HepG2 (cell line): ENCODE data around the gene HTR4. TPM values are rescaled to one million over a fixed set of nuclear protein-coding genes. Genes with fewer than 3 reads are reported as not detected.

ENCODE experiments used
- ATAC-seq: fragments of 200-7000 bp; cut with Tn5 transposase; 3 replicates; pipeline ENCODE4 v1.9.1; 2020; ENCODE audit warnings: mild to moderate bottlenecking, moderate library complexity
- BruUV-seq: library from RNA; stranded (reverse); fragments of 400-500 nt; replicated peaks from 2 replicates; lab custom pipeline; 2021; lab: Mats Ljungman, UMichigan
- CTCF ChIA-PET: fragments of 300-600 bp; formaldehyde crosslinking; extraction: SDS; loops from one replicate; lab custom pipeline; 2021; ENCODE audit warnings: low total read pairs, inconsistent platforms, low intra/inter-chr PET ratio; lab: Yijun Ruan, JAX
- POLR2A ChIA-PET: fragments of 350-600 bp; sonication (Branson Sonifier 250); formaldehyde crosslinking; loops from one replicate; lab custom pipeline; 2020; ENCODE audit warnings: antibody characterized with exemption, inconsistent platforms; lab: Yijun Ruan, JAX
- DNase-seq: peaks from one replicate; pipeline ENCODE4 v3.0.0-alpha.2; 2015; ENCODE audit warnings: low spot score
- FAIRE-seq: peaks from 3 replicates; lab custom pipeline; 2011; peaks lifted over from hg19 to GRCh38; lab: Jason Lieb, UNC
- H2AFZ ChIP-seq: one replicate; pipeline ENCODE4 v1.6.1; 2011; ENCODE audit warnings: low read length, inconsistent platforms
- H3K27ac ChIP-seq: fragments of 300-600 bp; 3 replicates; pipeline ENCODE4 v1.8.0; 2011; ENCODE audit warnings: mixed run types, mild to moderate bottlenecking, mixed read lengths, low read length, inconsistent platforms; ENCODE audit not compliant: insufficient read depth; ENCODE audit errors: extremely low read length
- H3K27me3 ChIP-seq, 2 experiments: fragments of 200-600 bp in 1 of 2; 2 replicates in 1 of 2; 3 replicates in 1 of 2; pipeline versions ENCODE4 v1.6.0 to v1.8.0; 2011; ENCODE audit warnings: low read length in 2 of 2, mild to moderate bottlenecking in 2 of 2, moderate library complexity in 2 of 2, inconsistent platforms in 1 of 2; ENCODE audit not compliant: insufficient read depth in 2 of 2, control insufficient read depth in 1 of 2
- H3K36me3 ChIP-seq, 2 experiments: fragments of 200-600 bp in 1 of 2; replicated peaks in 1 of 2; 2 replicates in 1 of 2; 3 replicates in 1 of 2; pipeline versions ENCODE4 v1.5.1 to v1.8.0; 2011; ENCODE audit warnings: low read length in 2 of 2, inconsistent platforms in 1 of 2; ENCODE audit not compliant: insufficient read depth in 2 of 2, control insufficient read depth in 1 of 2
- H3K4me1 ChIP-seq: 2 replicates; pipeline ENCODE4 v1.5.1; 2012; ENCODE audit warnings: low read length, inconsistent platforms; ENCODE audit not compliant: insufficient read depth
- H3K4me2 ChIP-seq: 2 replicates; pipeline ENCODE4 v1.6.0; 2011; ENCODE audit warnings: low read depth, low read length, inconsistent platforms
- H3K4me3 ChIP-seq, 3 experiments: fragments of 200-600 bp in 1 of 3; sonication (generic), shearing (Covaris generic) in 1 of 3; replicated peaks in 1 of 3; 2 replicates each; pipeline ENCODE4 v1.5.1; 2011 to 2016; ENCODE audit warnings: low read length in 3 of 3, inconsistent platforms in 2 of 3, low read depth in 2 of 3, mild to moderate bottlenecking in 2 of 3, control low read depth in 1 of 3, mixed read lengths in 1 of 3; ENCODE audit not compliant: insufficient read depth in 1 of 3
- H3K79me2 ChIP-seq: one replicate; pipeline ENCODE4 v1.6.1; 2011; ENCODE audit warnings: low read length, inconsistent platforms; ENCODE audit not compliant: insufficient read depth
- H3K9ac ChIP-seq: 2 replicates; pipeline ENCODE4 v1.6.0; 2011; ENCODE audit warnings: mild to moderate bottlenecking, low read depth, low read length, inconsistent platforms; ENCODE audit not compliant: insufficient read depth
- H3K9me3 ChIP-seq: 2 replicates; pipeline ENCODE4 v1.5.1; 2012; ENCODE audit warnings: mild to moderate bottlenecking, low read length
- H4K20me1 ChIP-seq: 2 replicates; pipeline ENCODE4 v1.6.0; 2011; ENCODE audit warnings: inconsistent platforms, mild to moderate bottlenecking, low read length, moderate library complexity; ENCODE audit not compliant: insufficient read depth
- HNRNPUL1 ChIP-seq: fragments of 200-400 bp; formaldehyde crosslinking; IDR thresholded peaks from 2 replicates; pipeline ENCODE4 v1.6.1; 2017; ENCODE audit warnings: low read depth, mild to moderate bottlenecking, low read length, moderate library complexity
- MTF1 ChIP-seq: sonication (generic); formaldehyde crosslinking; IDR thresholded peaks from 2 replicates; pipeline ENCODE4 v1.5.0; 2020; ENCODE audit warnings: missing genetic modification reagents
- PLRG1 ChIP-seq: fragments of 450-650 bp; conservative IDR thresholded peaks from 2 replicates; pipeline ENCODE4 v1.6.1; 2016
- SNRNP70 ChIP-seq: fragments of 200-400 bp; formaldehyde crosslinking; IDR thresholded peaks from 2 replicates; pipeline ENCODE4 v1.6.1; 2017; ENCODE audit warnings: mild to moderate bottlenecking, low read depth, low read length, moderate library complexity
- YEATS2 ChIP-seq: sonication (generic); formaldehyde crosslinking; IDR thresholded peaks from 2 replicates; pipeline ENCODE4 v1.4.0; 2020; ENCODE audit warnings: missing genetic modification reagents, borderline replicate concordance
- ZNF275 ChIP-seq: sonication (generic); formaldehyde crosslinking; IDR thresholded peaks from 2 replicates; pipeline ENCODE4 v1.8.0; 2022; ENCODE audit warnings: missing genetic modification reagents, mild to moderate bottlenecking, inconsistent platforms, borderline replicate concordance
- WGBS: methylation state at CpG from one replicate; pipeline ENCODE4 v1.1.6; 2017; ENCODE audit warnings: low lambda C conversion rate; 5-methylcytosine and 5-hydroxymethylcytosine counted together
- in situ Hi-C: cut with HindIII; loops from 2 replicates; pipeline ENCODE4 v1.10.0; 2017; ENCODE audit warnings: low pct_unique_long_range_greater_than_20kb; ENCODE audit not compliant: extremely low pct_ligation_motif_present
- intact Hi-C: fragments of 100-400 bp; cut with micrococcal nuclease; formaldehyde crosslinking; loops from one replicate; pipeline ENCODE4 v1.10.0; 2022; ENCODE audit not compliant: unreplicated experiment
- polyA plus RNA-seq, 8 experiments: library from polyadenylated mRNA; depleted of rRNA in 3 of 8; stranded (reverse) in 7 of 8; unstranded in 1 of 8; fragments of >200 nt; fragmentation: Illumina TruSeq in 4 of 8; extraction: Trizol in 4 of 8; gene quantifications; 2 replicates each; pipeline versions ENCODE4 v1.2.1 to v1.2.3, GENCODE V29; 2011 to 2016; ENCODE audit warnings: low read depth in 4 of 8, missing spikeins in 1 of 8, mixed read lengths in 1 of 8; ENCODE audit not compliant: insufficient read depth in 1 of 8
- total RNA-seq, 5 experiments: library from RNA; depleted of rRNA; stranded (reverse); fragments of >200 nt; fragmentation: Illumina TruSeq; extraction: Trizol; gene quantifications; 2 replicates each; pipeline ENCODE4 v1.2.3, GENCODE V29; 2016; ENCODE audit warnings: low read depth in 1 of 5

The HTR4 gene
- total and polyA plus RNA-seq, 2 of the 13 experiments (the other 11 are each of a cell fraction or from before 2014, with no cell fraction given), result not detected

DNA sequence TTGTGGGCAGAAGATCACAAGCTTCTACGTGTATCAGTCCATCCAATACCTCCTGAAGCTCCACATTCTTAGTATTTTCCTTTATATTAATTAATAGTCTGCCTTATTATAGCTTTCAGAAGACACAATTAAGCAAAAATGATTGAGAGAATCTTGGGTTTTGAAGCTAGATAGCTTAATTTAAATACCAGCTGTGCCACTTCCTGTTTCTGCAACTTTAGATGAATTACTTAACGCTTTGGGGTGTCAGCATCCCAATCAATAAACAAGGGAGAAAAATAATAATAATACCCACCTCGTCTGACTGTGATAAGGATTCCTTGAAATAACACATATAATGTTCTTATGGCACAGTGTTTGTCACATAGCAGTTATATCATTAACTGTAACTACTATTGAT lies 44.7 kb upstream of the HTR4 start (continued):
- TF ChIP-seq YEATS2 (CRISPR knock-in tag), result no peak

- Histone ChIP-seq H3K4me2 (no peak overlapping the region), H3K79me2 (no peaks in the 10 kb centered on the region), H3K4me1 (no peaks in the 10 kb centered on the region), H2AFZ (no peak overlapping the region), H4K20me1 (no peaks in the 10 kb centered on the region), H3K36me3 (no peaks in the 10 kb centered on the region), H3K9ac (no peak overlapping the region), H3K4me3 (no peak overlapping the region), H3K27me3 (no peaks in the 10 kb centered on the region), H3K27ac (no peak overlapping the region), H3K9me3 (no peaks in the 10 kb centered on the region)
- POLR2A ChIA-PET, result no interaction called here
- ATAC-seq, result no peak
- no peak for DNase-seq
- intact Hi-C loops, result no loop called here
- TF ChIP-seq MTF1 (CRISPR knock-in tag) (no peak), PLRG1 (no peak), ZNF275 (CRISPR knock-in tag) (no peak), HNRNPUL1 (no peak), SNRNP70 (no peak)
- in situ Hi-C loops, result no loop called here
- CTCF ChIA-PET, result no interaction called here
- 5% methylated on average over 2 of the region's 2 CpGs for WGBS
- BruUV-seq, result no TSS peak
- FAIRE-seq, result no peak
Observed at GRCh38 chr5:148697809-148698196, 43.5 kb upstream of the HTR4 start.
